Nephron (organoid): ENCODE results near the gene KRT74.

Source experiments
- H3K27ac Mint-ChIP-seq, 3 experiments: 2 replicates each; pipeline ENCODE4 v1.8.0; 2020; ENCODE audit warnings: mixed read lengths in 3 of 3, mild to moderate bottlenecking in 2 of 3, moderate library complexity in 1 of 3
- H3K27me3 Mint-ChIP-seq: 2 replicates; pipeline ENCODE4 v1.8.0; 2021; ENCODE audit warnings: low read depth, mild to moderate bottlenecking, moderate library complexity, mixed read lengths
- H3K36me3 Mint-ChIP-seq: 2 replicates; pipeline ENCODE4 v1.8.0; 2020; ENCODE audit warnings: low read depth, mixed read lengths
- H3K4me1 Mint-ChIP-seq: 2 replicates; pipeline ENCODE4 v1.8.0; 2020; ENCODE audit warnings: mixed read lengths
- H3K4me3 Mint-ChIP-seq, 3 experiments: 2 replicates each; pipeline ENCODE4 v1.8.0; 2020; ENCODE audit warnings: mild to moderate bottlenecking in 3 of 3, mixed read lengths in 3 of 3, moderate library complexity in 2 of 3
- H3K9me3 Mint-ChIP-seq: 2 replicates; pipeline ENCODE4 v1.8.0; 2020; ENCODE audit warnings: mixed read lengths
- TF ChIP-seq, protein P1 (sequence below), 3 experiments: fragments of 200-600 bp; sonication (generic); IDR thresholded peaks; one replicate each; pipeline ENCODE4 v1.5.0; 2021; ENCODE audit warnings: antibody characterized with exemption in 3 of 3; ENCODE audit not compliant: unreplicated experiment in 3 of 3

The KRT74 gene

DNA sequence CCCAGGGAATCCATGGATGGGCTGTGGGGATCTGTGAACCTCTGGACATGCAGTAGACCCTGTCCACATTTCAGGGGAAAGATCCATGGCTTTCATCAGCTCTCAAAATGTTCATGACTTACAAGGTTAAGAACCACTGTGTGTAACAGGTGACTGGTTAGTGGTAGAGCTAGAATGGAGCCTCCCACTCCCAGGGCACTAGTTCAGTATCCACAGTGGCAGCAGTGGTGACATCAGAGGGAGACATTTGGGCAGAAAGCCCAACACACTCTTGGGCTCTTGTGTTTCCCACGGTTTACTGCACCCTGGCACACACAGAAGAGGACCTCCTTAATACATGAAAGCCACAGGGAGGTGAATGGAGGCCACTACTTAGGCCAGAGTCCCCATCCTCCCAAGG, 9.1 kb downstream of the KRT74 start:
- no peaks in the 10 kb centered on the region for H3K36me3 Mint-ChIP-seq
- H3K27ac Mint-ChIP-seq, result no peak overlapping the region
- H3K9me3 Mint-ChIP-seq, result no peaks in the 10 kb centered on the region
- no peaks in the 10 kb centered on the region for H3K4me1 Mint-ChIP-seq
- TF ChIP-seq, protein P1, sequence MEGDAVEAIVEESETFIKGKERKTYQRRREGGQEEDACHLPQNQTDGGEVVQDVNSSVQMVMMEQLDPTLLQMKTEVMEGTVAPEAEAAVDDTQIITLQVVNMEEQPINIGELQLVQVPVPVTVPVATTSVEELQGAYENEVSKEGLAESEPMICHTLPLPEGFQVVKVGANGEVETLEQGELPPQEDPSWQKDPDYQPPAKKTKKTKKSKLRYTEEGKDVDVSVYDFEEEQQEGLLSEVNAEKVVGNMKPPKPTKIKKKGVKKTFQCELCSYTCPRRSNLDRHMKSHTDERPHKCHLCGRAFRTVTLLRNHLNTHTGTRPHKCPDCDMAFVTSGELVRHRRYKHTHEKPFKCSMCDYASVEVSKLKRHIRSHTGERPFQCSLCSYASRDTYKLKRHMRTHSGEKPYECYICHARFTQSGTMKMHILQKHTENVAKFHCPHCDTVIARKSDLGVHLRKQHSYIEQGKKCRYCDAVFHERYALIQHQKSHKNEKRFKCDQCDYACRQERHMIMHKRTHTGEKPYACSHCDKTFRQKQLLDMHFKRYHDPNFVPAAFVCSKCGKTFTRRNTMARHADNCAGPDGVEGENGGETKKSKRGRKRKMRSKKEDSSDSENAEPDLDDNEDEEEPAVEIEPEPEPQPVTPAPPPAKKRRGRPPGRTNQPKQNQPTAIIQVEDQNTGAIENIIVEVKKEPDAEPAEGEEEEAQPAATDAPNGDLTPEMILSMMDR (IDR thresholded peaks at IDR 0.05; ENCODE audit: unreplicated experiment in 3 of 3), result no peak
- no peak overlapping the region for H3K4me3 Mint-ChIP-seq
- peaks cover 34% of the 10 kb centered on the region for H3K27me3 Mint-ChIP-seq

DNA sequence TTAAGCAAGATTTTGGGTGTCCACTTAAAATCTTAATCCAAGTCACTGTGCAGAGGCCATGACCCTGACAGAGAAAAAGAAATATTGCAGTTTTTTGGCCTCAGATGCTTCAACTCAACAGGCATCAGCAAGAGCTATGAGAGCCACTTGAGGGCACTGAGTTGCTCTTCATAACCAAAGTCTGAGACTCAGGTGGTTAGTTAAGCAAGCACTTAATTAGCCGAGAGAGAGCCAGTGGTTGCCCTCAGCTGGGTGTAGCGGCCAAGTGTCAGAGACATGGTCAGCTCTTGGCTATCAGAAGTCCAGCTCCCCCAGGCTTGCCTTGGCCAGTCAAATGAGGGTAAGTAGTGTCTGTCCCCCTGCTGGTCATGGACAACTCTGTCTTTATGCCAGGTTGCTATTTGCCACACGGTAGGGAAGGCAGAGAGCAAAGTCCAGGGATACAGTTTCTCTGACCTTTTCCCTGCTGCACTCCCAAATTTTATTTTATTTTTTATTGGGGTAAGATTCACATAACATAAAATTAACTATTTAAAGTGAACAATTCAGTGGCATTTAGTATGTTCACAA, 11.7 kb downstream of the KRT74 start:
- TF ChIP-seq, protein P1 (IDR thresholded peaks at IDR 0.05; ENCODE audit: unreplicated experiment in 3 of 3), result no peak
- Mint-ChIP-seq H3K4me3 (no peak overlapping the region), H3K27ac (no peak overlapping the region), H3K4me1 (no peaks in the 10 kb centered on the region), H3K27me3 (peaks cover 32% of the 10 kb centered on the region), H3K36me3 (no peaks in the 10 kb centered on the region), H3K9me3 (no peaks in the 10 kb centered on the region)

DNA sequence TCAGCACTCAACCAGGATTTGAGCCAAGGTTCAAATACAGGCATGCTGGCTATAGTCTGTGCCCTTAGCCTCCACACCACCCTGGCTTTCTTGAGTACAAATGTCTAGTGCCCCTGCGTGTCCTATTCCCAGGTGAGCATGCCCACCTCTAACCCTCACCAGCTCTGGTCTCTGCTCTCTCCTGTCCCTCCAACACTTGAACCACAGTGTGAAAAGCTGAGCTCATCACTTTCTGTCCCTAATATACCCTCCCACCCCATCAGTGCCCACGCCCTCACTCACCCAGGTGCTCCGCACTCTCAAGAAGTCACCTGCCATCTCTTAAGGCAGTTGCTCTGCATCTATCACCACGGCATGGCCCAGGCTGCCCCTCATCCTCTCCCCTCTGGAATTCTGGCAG, 13.7 kb downstream of the KRT74 start:
- Mint-ChIP-seq H3K4me1 (no peaks in the 10 kb centered on the region), H3K9me3 (no peaks in the 10 kb centered on the region), H3K36me3 (no peaks in the 10 kb centered on the region), H3K4me3 (no peak overlapping the region), H3K27me3 (peaks cover 34% of the 10 kb centered on the region), H3K27ac (no peak overlapping the region)
- TF ChIP-seq, protein P1 (IDR thresholded peaks at IDR 0.05; ENCODE audit: unreplicated experiment in 3 of 3), result no peak

DNA sequence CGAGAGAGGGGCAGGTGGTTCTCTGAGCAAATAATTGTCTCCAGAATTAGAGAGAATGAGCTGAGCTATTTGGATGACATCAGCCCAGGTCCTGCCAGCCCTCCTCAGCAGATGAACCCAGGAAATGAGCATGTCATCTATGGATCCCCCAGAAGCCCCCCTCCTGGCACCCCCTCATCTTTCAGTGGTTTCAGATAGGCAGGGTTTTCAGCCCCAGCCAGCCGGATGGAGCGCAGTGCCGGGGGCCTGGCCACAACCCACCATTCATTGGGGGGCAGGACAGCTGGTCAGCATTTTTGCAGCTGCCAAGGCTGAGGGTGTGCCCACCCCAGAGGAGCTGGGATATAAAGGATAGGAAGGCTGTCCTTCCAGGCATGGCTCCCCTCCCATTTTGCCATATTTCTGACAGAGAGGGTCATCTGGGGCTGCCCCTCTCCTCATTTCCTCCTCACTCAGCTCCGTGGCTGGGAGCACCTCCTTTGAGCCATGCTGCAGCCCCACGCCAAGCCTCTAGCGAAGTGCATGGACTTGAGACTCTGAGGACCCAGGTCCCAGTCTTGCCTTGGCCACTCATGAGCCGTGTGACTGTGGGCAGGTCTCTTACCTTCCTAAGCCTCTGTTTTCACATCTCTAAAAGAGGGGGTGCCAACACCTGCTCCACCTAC, 14.7 kb downstream of the KRT74 start:
- Mint-ChIP-seq H3K4me3 (no peak overlapping the region), H3K27me3 (peaks cover 30% of the 10 kb centered on the region), H3K4me1 (no peaks in the 10 kb centered on the region), H3K9me3 (no peaks in the 10 kb centered on the region), H3K27ac (no peak overlapping the region), H3K36me3 (no peaks in the 10 kb centered on the region)
- TF ChIP-seq, protein P1 (IDR thresholded peaks at IDR 0.05; ENCODE audit: unreplicated experiment in 3 of 3), result no peak

DNA sequence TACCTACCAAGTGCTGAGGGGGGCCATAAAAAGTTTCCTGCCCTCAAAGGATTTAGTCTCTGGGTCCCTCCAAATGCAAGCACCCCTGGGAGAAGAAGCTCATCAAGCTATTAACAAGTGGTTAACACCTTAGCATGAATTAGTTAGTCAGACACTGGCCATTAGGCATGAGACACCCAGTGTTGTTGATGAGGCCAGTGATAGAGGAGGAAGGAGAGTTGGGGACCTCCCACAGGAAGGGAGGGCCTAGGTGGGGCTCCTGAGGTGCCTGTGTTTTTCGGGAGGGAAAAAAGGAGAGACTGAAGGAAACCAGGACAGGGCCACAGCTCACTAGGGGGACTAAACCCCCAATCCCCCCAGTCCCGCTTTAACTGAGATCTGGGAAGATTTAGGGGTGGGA, 16.2 kb downstream of the KRT74 start:
- TF ChIP-seq, protein P1 (IDR thresholded peaks at IDR 0.05; ENCODE audit: unreplicated experiment in 3 of 3), result no peak
- Mint-ChIP-seq H3K27ac (no peak overlapping the region), H3K27me3 (peaks cover 29% of the 10 kb centered on the region), H3K36me3 (no peaks in the 10 kb centered on the region), H3K9me3 (no peaks in the 10 kb centered on the region), H3K4me3 (no peak overlapping the region), H3K4me1 (no peaks in the 10 kb centered on the region)

DNA sequence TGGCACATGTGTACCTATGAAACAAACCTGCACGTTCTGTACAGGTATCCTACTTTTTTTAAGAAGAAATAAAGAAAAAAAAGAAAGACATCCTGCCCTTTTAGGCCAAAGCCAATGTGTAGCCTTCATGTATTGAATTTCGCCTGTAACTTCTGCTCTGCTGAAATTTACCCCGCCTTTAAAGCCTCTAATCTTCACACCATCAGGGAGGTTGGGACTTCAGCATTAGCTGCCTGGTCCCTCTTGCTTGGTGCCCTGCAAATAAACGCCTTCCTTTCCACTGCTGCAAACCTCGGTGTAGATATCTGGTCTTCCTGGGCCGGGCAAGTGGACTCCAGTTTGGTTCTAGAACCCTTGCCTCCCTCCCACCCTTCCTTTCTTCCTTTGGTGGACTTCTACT, 18.1 kb downstream of the KRT74 start:
- Mint-ChIP-seq H3K36me3 (no peaks in the 10 kb centered on the region), H3K4me3 (no peak overlapping the region)
- TF ChIP-seq, protein P1 (IDR thresholded peaks at IDR 0.05; ENCODE audit: unreplicated experiment in 3 of 3), result no peak

More for the DNA sequence above, 18.1 kb downstream of the KRT74 start:
- peaks cover 32% of the 10 kb centered on the region for H3K27me3 Mint-ChIP-seq
- H3K27ac Mint-ChIP-seq, result no peak overlapping the region
- H3K9me3 Mint-ChIP-seq, result no peaks in the 10 kb centered on the region
- H3K4me1 Mint-ChIP-seq, result no peaks in the 10 kb centered on the region
